Measurements from ENCODE around the gene CHN2.

The CHN2 gene

GRCh38 chr7:29340696-29341095 is 146.1 kb downstream of the CHN2 start:
- FAIRE-seq = no peak

- no peak for FAIRE-seq
Measured at GRCh38 chr7:29341156-29341555, 146.6 kb downstream of the CHN2 start.

- no peak for FAIRE-seq
Measured at GRCh38 chr7:29342761-29343160, 148.2 kb downstream of the CHN2 start.

- no peak for FAIRE-seq
Measured at GRCh38 chr7:29343399-29343798, 148.8 kb downstream of the CHN2 start.

- FAIRE-seq = no peak
Measured at GRCh38 chr7:29344334-29344978, 149.9 kb downstream of the CHN2 start.

- no peak for FAIRE-seq
Measured at GRCh38 chr7:29345590-29345989, 151.0 kb downstream of the CHN2 start.

- FAIRE-seq = no peak
Measured at GRCh38 chr7:29346231-29346978, 151.8 kb downstream of the CHN2 start.

GRCh38 chr7:29349362-29349761 is 154.8 kb downstream of the CHN2 start:
- no peak for FAIRE-seq

GRCh38 chr7:29350351-29350750 is 155.8 kb downstream of the CHN2 start:
- no peak for FAIRE-seq

- FAIRE-seq = no peak
Measured at GRCh38 chr7:29352041-29352440, 157.5 kb downstream of the CHN2 start.

- no peak for FAIRE-seq
Measured at GRCh38 chr7:29353810-29354209, 159.2 kb downstream of the CHN2 start.

- no peak for FAIRE-seq
Measured at GRCh38 chr7:29354340-29354739, 159.8 kb downstream of the CHN2 start.

- no peak for FAIRE-seq
Measured at GRCh38 chr7:29355388-29355787, 160.8 kb downstream of the CHN2 start.

- FAIRE-seq = no peak
Measured at GRCh38 chr7:29356631-29357030, 162.1 kb downstream of the CHN2 start.

GRCh38 chr7:29359482-29360093 is 165.0 kb downstream of the CHN2 start:
- FAIRE-seq = no peak

GRCh38 chr7:29360633-29361625 is 166.4 kb downstream of the CHN2 start:
- FAIRE-seq = no peak

- FAIRE-seq = no peak
Measured at GRCh38 chr7:29362380-29362779, 167.8 kb downstream of the CHN2 start.

- FAIRE-seq = no peak
Measured at GRCh38 chr7:29363636-29364425, 169.3 kb downstream of the CHN2 start.

GRCh38 chr7:29364661-29365060 is 170.1 kb downstream of the CHN2 start:
- no peak for FAIRE-seq

GRCh38 chr7:29365423-29365822 is 170.8 kb downstream of the CHN2 start:
- FAIRE-seq = no peak

- no peak for FAIRE-seq
Measured at GRCh38 chr7:29367784-29368183, 173.2 kb downstream of the CHN2 start.

- no peak for FAIRE-seq
Measured at GRCh38 chr7:29369909-29370488, 175.4 kb downstream of the CHN2 start.

Data from endometrium (tissue), 2 donors.